SU-DHL-6 (cell line): Measurements from ENCODE around the gene DEPDC4.
"Not testable (repeated sequence)": the region's sequence is repeated elsewhere in the genome, so short reads cannot be mapped to it uniquely, and the experiment has no call there.

Source experiments
- H2AFZ ChIP-seq: fragments of 200-600 bp; sonication (generic); 2 replicates; pipeline ENCODE4 v1.6.1; 2014; ENCODE audit warnings: low read depth, mild to moderate bottlenecking, moderate library complexity, mixed read lengths, antibody characterized with exemption, low read length; ENCODE audit not compliant: severe bottlenecking
- H3F3A ChIP-seq: fragments of 200-600 bp; shearing (Covaris generic); 2 replicates; pipeline ENCODE4 v1.6.0; 2016; ENCODE audit warnings: antibody characterized with exemption, mild to moderate bottlenecking; ENCODE audit not compliant: insufficient read depth
- H3K27ac ChIP-seq: fragments of 200-600 bp; sonication (generic); 2 replicates; pipeline ENCODE4 v1.5.1; 2016; ENCODE audit warnings: low read depth, mild to moderate bottlenecking, low read length, moderate library complexity, mixed read lengths
- H3K27me3 ChIP-seq: fragments of 200-600 bp; sonication (generic), shearing (Covaris generic); 2 replicates; pipeline ENCODE4 v1.6.0; 2014; ENCODE audit warnings: mild to moderate bottlenecking, low read length
- H3K36me3 ChIP-seq: fragments of 200-600 bp; sonication (generic); 2 replicates; pipeline ENCODE4 v1.6.1; 2014; ENCODE audit warnings: mild to moderate bottlenecking, low read length, mixed read lengths
- H3K4me2 ChIP-seq: fragments of 300-600, 200-600 bp; shearing (Covaris generic), sonication (generic); 2 replicates; pipeline ENCODE4 v1.6.0; 2014; ENCODE audit warnings: low read length, low read depth, mild to moderate bottlenecking; ENCODE audit not compliant: poor library complexity, severe bottlenecking
- H3K4me3 ChIP-seq: fragments of 200-600 bp; sonication (generic); 2 replicates; pipeline ENCODE4 v1.5.1; 2014; ENCODE audit warnings: antibody characterized with exemption, low read length, mild to moderate bottlenecking, mixed read lengths; ENCODE audit not compliant: insufficient read depth, poor library complexity, severe bottlenecking
- H3K79me2 ChIP-seq: fragments of 200-600 bp; sonication (generic); 2 replicates; pipeline ENCODE4 v1.6.1; 2014; ENCODE audit warnings: mild to moderate bottlenecking, low read length, moderate library complexity; ENCODE audit not compliant: insufficient read depth
- H3K9ac ChIP-seq: fragments of 200-600 bp; sonication (generic); 2 replicates; pipeline ENCODE4 v1.7.0; 2014; ENCODE audit warnings: mild to moderate bottlenecking, low read length
- H3K9me2 ChIP-seq: fragments of 200-600 bp; sonication (generic); replicated peaks from 2 replicates; pipeline ENCODE4 v1.6.1; 2014; ENCODE audit warnings: low read length; ENCODE audit not compliant: insufficient read depth
- H3K9me3 ChIP-seq: fragments of 200-600 bp; sonication (generic); 2 replicates; pipeline ENCODE4 v1.6.1; 2014; ENCODE audit warnings: low read length, mixed read lengths; ENCODE audit not compliant: insufficient read depth
- H4K20me1 ChIP-seq: fragments of 200-600 bp; sonication (generic); 2 replicates; pipeline ENCODE4 v1.6.1; 2014; ENCODE audit warnings: low read depth, mild to moderate bottlenecking, antibody characterized with exemption, low read length, moderate library complexity, mixed read lengths
- EZH2phosphoT487 ChIP-seq: fragments of 200-600 bp; sonication (generic), shearing (Covaris generic); conservative IDR thresholded peaks from 2 replicates; pipeline ENCODE4 v1.6.1; 2018; ENCODE audit warnings: mild to moderate bottlenecking, antibody characterized with exemption, low read length, moderate library complexity, mixed read lengths
- TF ChIP-seq, protein P1 (sequence below): fragments of 200-600 bp; sonication (generic); IDR thresholded peaks from one replicate; pipeline ENCODE4 v1.5.1; 2017; ENCODE audit warnings: antibody characterized with exemption, mild to moderate bottlenecking, low read length, moderate library complexity; ENCODE audit not compliant: insufficient read depth, poor library complexity, severe bottlenecking

DEPDC4 gene

DNA sequence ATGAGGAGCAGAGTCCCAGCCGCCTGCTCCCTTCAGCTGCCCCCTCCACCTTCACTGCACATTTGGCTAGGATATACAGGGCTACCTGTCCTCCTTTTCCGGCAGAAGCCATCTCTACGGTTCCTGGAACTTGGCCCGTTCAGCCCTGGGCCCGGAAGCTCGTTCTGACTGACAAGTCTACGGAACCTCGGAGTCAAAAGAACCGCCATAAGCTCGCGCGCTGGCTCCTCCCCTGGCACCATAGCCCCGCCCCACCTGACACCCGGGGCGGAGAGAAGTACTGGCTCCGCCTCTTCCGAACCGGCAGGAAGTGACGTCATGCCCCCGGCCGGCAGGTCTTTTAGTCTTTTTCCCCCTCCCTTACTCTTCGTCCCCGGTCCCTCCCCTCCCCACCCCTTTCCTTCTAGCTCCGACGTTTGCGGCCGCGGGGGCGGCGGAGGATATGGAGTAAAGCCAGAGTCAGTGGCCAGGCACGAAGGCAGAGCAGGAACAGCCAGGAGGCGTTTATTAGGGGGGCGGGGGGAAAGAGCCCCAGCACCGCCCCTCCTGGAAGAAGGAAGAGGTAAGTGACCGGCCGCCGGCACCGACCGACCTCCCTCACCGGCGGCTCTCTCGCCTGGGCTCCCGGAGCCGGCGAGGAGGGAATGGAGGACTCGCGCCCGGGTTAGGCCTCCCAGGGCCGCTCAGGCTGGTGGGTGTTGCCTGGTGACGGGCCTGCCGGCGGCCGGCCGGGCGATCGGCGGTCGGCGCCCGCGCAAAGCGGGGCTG lies at the start of gene DEPDC4, which contains the start of gene SCYL2:
DEPDC4 (minus strand) TSS at position 245 of the 768 bp plus-strand sequence; CDS start at position 242, 3 bp downstream.
SCYL2 (plus strand) TSS at position 343 of the 768 bp plus-strand sequence. CDS start 15,794 bp downstream, outside the sequence.
- H2AFZ ChIP-seq = peak within 1 kb of the TSS; percentile 87

DNA sequence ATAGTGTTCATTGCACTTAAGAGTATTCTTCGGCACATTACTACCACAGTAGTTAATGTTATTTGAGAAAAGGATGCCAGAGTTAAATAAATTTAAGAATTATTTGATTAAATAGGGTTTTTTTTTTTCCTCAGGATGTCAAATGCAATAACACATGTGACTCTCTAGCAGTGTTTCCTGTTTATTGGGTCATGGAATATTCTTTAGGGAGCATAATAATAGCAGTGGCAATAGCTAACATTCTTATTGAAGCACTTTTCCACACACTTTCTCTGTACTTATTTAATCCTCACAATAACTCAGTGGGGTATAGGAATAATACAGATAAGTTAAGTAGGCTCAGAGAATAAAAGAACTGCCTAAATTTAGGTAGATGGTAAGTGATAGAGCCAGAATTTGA lies 44.4 kb upstream of the DEPDC4 start:
- Histone ChIP-seq H2AFZ (no peak overlapping the region), H3K9me2 (no peaks in the 10 kb centered on the region), H3K36me3 (peaks cover 7% of the 10 kb centered on the region; the same call in 1 of the 2 replicates), H3K4me3 (no peak overlapping the region), H3K27me3 (no peaks in the 10 kb centered on the region), H3K79me2 (no peaks in the 10 kb centered on the region), H3K4me2 (no peak overlapping the region), H3K9me3 (no peaks in the 10 kb centered on the region), H3K27ac (no peak overlapping the region), H3F3A (no peaks in the 10 kb centered on the region), H4K20me1 (no peaks in the 10 kb centered on the region), H3K9ac (no peak overlapping the region)
- TF ChIP-seq, protein P1, sequence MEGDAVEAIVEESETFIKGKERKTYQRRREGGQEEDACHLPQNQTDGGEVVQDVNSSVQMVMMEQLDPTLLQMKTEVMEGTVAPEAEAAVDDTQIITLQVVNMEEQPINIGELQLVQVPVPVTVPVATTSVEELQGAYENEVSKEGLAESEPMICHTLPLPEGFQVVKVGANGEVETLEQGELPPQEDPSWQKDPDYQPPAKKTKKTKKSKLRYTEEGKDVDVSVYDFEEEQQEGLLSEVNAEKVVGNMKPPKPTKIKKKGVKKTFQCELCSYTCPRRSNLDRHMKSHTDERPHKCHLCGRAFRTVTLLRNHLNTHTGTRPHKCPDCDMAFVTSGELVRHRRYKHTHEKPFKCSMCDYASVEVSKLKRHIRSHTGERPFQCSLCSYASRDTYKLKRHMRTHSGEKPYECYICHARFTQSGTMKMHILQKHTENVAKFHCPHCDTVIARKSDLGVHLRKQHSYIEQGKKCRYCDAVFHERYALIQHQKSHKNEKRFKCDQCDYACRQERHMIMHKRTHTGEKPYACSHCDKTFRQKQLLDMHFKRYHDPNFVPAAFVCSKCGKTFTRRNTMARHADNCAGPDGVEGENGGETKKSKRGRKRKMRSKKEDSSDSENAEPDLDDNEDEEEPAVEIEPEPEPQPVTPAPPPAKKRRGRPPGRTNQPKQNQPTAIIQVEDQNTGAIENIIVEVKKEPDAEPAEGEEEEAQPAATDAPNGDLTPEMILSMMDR = no peak
- TF ChIP-seq EZH2phosphoT487 = no peak

More for the DNA sequence above, at the start of gene DEPDC4, which contains the start of gene SCYL2:
- Histone ChIP-seq H3K9ac (peak within 1 kb of the TSS; percentile 90), H4K20me1 (peaks cover 14% of the 10 kb centered on the region), H3K9me2 (no peaks in the 10 kb centered on the region), H3F3A (no peaks in the 10 kb centered on the region), H3K27ac (peak within 1 kb of the TSS; percentile 59), H3K36me3 (no peaks in the 10 kb centered on the region; the same call in 1 of the 2 replicates), H3K27me3 (no peaks in the 10 kb centered on the region), H3K4me2 (peak within 1 kb of the TSS; percentile 91), H3K79me2 (peaks cover 44% of the 10 kb centered on the region), H3K4me3 (peak within 1 kb of the TSS; percentile 91), H3K9me3 (no peaks in the 10 kb centered on the region)
- TF ChIP-seq EZH2phosphoT487 = no peak
- TF ChIP-seq, protein P1 = no peak

DNA sequence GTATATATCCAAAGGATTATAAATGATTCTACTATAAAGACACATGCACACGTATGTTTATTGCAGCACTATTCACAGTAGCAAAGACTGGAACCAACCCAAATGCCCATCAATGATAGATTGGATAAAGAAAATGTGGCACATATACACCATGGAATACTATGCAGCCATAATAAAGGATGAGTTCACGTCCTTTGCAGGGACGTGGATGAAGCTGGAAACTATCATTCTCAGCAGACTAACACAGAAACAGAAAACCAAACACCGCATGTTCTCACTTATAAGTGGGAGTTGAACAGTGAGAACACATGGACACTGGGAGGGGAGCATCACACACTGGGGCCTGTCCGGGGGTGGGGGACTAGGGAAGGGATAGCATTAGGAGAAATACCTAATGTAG lies 41.3 kb upstream of the DEPDC4 start:
- H3K27ac ChIP-seq, H4K20me1 ChIP-seq, H3K9me2 ChIP-seq, H3F3A ChIP-seq, H2AFZ ChIP-seq, H3K36me3 ChIP-seq, H3K9ac ChIP-seq, H3K27me3 ChIP-seq, H3K4me2 ChIP-seq, H3K4me3 ChIP-seq, H3K9me3 ChIP-seq, H3K79me2 ChIP-seq: not testable (repeated sequence)

DNA sequence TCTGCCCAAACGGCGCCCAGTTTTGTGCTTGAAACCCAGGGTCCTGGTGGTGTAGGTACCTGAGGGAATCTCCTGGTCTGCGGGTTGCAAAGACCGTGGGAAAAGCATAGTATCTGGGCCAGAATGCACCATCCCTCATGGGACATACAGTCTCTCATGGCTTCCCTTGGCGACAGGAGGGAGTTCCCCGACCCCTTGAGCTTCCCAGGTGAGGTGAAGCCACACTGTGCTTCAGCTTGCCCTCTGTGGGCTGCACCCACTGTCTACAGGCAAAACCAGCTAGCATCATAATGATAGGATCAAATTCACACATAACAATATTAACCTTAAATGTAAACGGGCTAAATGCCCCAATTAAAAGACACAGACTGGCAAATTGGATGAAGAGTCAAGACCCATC lies 37.5 kb upstream of the DEPDC4 start:
- not testable (repeated sequence) for H2AFZ ChIP-seq, H3K27me3 ChIP-seq, H3K9ac ChIP-seq

More for the DNA sequence above, 37.5 kb upstream of the DEPDC4 start:
- H3K79me2 ChIP-seq, H3K4me3 ChIP-seq, H3K27ac ChIP-seq, H3F3A ChIP-seq, H3K36me3 ChIP-seq, H3K4me2 ChIP-seq, H4K20me1 ChIP-seq, H3K9me3 ChIP-seq, H3K9me2 ChIP-seq: not testable (repeated sequence)
